Measurements from ENCODE around the gene EFCAB12. TPM values are rescaled to one million over a fixed set of nuclear protein-coding genes. Genes with fewer than 3 reads are reported as not detected.

Gene EFCAB12
- total and polyA plus RNA-seq, 2 of the 13 experiments (the other 11 are each of a cell fraction or from before 2014, with no cell fraction given), result 0.31 to 2.4 TPM

- TF ChIP-seq ZNF451 (CRISPR knock-in tag; IDR thresholded peaks at IDR 0.05) (0 out of 2 replicates have a peak, but pooled peaks have one; percentile 36), GATAD1 (CRISPR knock-in tag; IDR thresholded peaks at IDR 0.05) (peak; percentile 75), ZZZ3 (CRISPR knock-in tag; IDR thresholded peaks at IDR 0.05; ENCODE audit: borderline replicate concordance) (0 out of 2 replicates have a peak, but pooled peaks have one; percentile 44), AGO1 (IDR thresholded peaks at IDR 0.05; ENCODE audit: low read depth, low read length, poor library complexity, severe bottlenecking) (peak; percentile 48), MXI1 (IDR thresholded peaks at IDR 0.05; ENCODE audit: borderline replicate concordance, low read depth, low read length) (peak; percentile 95; the same call in 2 of the 3 replicates), IRF9 (CRISPR knock-in tag; IDR thresholded peaks at IDR 0.05; ENCODE audit: borderline replicate concordance) (peak; percentile 87; the same call in 1 of the 2 replicates), JARID2 (CRISPR knock-in tag; IDR thresholded peaks at IDR 0.05; ENCODE audit: insufficient replicate concordance) (no peak), MXD3 (CRISPR knock-in tag; IDR thresholded peaks at IDR 0.05) (peak; percentile 76), YEATS4 (CRISPR knock-in tag; IDR thresholded peaks at IDR 0.05; ENCODE audit: borderline replicate concordance) (peak; percentile 67; the same call in 1 of the 2 replicates), RXRA (CRISPR knock-in tag; IDR thresholded peaks at IDR 0.05) (peak; percentile 76; the same call in 1 of the 2 replicates), POGZ (CRISPR knock-in tag; IDR thresholded peaks at IDR 0.05) (peak; percentile 82), ZC3H4 (CRISPR knock-in tag; IDR thresholded peaks at IDR 0.05; ENCODE audit: borderline replicate concordance) (no peak), FOSL2 (CRISPR knock-in tag; IDR thresholded peaks at IDR 0.05) (peak; percentile 19; the same call in 1 of the 2 replicates), GMEB2 (CRISPR knock-in tag; IDR thresholded peaks at IDR 0.05; ENCODE audit: low read depth) (no peak), ZNF441 (CRISPR knock-in tag; IDR thresholded peaks at IDR 0.05; ENCODE audit: borderline replicate concordance) (peak; percentile 86), MED1 (CRISPR knock-in tag; IDR thresholded peaks at IDR 0.05) (0 out of 2 replicates have a peak, but pooled peaks have one; percentile 13)
- TF ChIP-seq, protein P1, sequence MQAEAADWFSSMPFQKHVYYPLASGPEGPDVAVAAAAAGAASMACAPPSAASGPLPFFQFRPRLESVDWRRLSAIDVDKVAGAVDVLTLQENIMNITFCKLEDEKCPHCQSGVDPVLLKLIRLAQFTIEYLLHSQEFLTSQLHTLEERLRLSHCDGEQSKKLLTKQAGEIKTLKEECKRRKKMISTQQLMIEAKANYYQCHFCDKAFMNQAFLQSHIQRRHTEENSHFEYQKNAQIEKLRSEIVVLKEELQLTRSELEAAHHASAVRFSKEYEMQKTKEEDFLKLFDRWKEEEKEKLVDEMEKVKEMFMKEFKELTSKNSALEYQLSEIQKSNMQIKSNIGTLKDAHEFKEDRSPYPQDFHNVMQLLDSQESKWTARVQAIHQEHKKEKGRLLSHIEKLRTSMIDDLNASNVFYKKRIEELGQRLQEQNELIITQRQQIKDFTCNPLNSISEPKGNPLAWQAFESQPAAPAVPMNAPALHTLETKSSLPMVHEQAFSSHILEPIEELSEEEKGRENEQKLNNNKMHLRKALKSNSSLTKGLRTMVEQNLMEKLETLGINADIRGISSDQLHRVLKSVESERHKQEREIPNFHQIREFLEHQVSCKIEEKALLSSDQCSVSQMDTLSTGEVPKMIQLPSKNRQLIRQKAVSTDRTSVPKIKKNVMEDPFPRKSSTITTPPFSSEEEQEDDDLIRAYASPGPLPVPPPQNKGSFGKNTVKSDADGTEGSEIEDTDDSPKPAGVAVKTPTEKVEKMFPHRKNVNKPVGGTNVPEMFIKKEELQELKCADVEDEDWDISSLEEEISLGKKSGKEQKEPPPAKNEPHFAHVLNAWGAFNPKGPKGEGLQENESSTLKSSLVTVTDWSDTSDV (CRISPR knock-in tag; IDR thresholded peaks at IDR 0.05), result peak; percentile 73; the same call in 1 of the 2 replicates
- TF ChIP-seq, protein P2, sequence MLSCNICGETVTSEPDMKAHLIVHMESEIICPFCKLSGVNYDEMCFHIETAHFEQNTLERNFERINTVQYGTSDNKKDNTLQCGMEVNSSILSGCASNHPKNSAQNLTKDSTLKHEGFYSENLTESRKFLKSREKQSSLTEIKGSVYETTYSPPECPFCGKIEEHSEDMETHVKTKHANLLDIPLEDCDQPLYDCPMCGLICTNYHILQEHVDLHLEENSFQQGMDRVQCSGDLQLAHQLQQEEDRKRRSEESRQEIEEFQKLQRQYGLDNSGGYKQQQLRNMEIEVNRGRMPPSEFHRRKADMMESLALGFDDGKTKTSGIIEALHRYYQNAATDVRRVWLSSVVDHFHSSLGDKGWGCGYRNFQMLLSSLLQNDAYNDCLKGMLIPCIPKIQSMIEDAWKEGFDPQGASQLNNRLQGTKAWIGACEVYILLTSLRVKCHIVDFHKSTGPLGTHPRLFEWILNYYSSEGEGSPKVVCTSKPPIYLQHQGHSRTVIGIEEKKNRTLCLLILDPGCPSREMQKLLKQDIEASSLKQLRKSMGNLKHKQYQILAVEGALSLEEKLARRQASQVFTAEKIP (CRISPR knock-in tag; IDR thresholded peaks at IDR 0.05; ENCODE audit: borderline replicate concordance), result no peak
Measured at GRCh38 chr3:129439817-129440617, 11.6 kb upstream of the EFCAB12 start, which contains the start of the genes IFT122 and MBD4 (continued).

All from HepG2 (cell line).